Activated T-helper 2 cell treated with anti-CD3 and anti-CD28 coated beads, Interferon-gamma antibody, Interleukin-2, Interleukin-4, amounts not matched to agents 10 μg/mL and 5 μg/mL and 100 μg/mL, durations not matched to agents 14 hours and 24 hours and 36 hours (primary cell): ENCODE data around the gene SLCO3A1. TPM values are rescaled to one million over a fixed set of nuclear protein-coding genes. Genes with fewer than 3 reads are reported as not detected.

ENCODE experiments used
- DNase-seq: peaks from one replicate; pipeline ENCODE4 v3.0.0; 2021; ENCODE audit warnings: low spot score
- H3K27ac Mint-ChIP-seq: one replicate; pipeline ENCODE4 v1.8.0; 2021; ENCODE audit warnings: mixed read lengths
- H3K27me3 Mint-ChIP-seq: one replicate; pipeline ENCODE4 v1.8.0; 2021; ENCODE audit warnings: low read depth, mixed read lengths
- H3K36me3 Mint-ChIP-seq: one replicate; pipeline ENCODE4 v1.8.0; 2021; ENCODE audit warnings: low read depth, mixed read lengths
- H3K4me1 Mint-ChIP-seq: one replicate; pipeline ENCODE4 v1.8.0; 2021; ENCODE audit warnings: low read depth, mixed read lengths
- H3K4me3 Mint-ChIP-seq: one replicate; pipeline ENCODE4 v1.8.0; 2021; ENCODE audit warnings: low read depth, mild to moderate bottlenecking, moderate library complexity, mixed read lengths
- H3K9me3 Mint-ChIP-seq: one replicate; pipeline ENCODE4 v1.8.0; 2021; ENCODE audit warnings: mixed read lengths
- intact Hi-C: fragments of 100-400 bp; cut with micrococcal nuclease; formaldehyde crosslinking; loops from one replicate; pipeline ENCODE4 v1.15.1; 2023
- total RNA-seq: library from RNA; stranded (reverse); gene quantifications from 2 replicates; pipeline ENCODE4 v1.2.3, GENCODE V29; 2022

Gene SLCO3A1
- total RNA-seq, 1 donor from 2014 or later, result 26.3 TPM

DNA sequence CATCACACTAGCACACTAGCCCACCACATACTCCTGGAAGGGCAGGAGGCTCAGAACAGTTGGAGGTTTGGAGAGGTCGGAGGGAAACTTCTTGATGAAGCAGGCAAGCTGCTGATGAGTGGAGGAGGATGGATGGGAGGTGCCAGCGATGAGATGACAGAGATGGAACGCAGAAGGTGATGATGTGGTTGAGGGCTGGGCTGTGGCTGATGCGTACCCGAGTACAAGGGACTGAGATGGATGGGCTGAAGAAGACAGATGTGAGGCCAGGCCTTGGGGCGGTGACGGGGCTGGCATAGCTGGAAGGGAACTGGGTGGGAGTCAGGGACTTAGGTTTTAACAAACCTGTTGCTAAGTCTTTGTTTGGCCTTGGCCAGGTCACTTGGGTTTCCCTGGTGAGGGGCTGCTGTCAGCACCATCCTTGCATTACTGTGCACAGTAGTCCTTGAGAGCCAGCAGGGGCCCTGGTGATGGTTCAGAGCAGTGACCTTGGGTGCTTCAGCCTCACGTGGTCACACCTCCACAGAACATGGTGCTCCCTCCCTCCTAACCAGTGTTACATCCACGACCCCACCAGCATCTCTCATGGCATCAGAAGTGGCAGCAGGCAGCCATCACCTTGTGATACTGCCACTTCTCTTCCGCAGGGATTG, 164.5 kb downstream of the SLCO3A1 start:
- Mint-ChIP-seq H3K36me3 (no peaks in the 10 kb centered on the region), H3K4me3 (no peak overlapping the region), H3K27me3 (no peaks in the 10 kb centered on the region), H3K27ac (no peak overlapping the region), H3K4me1 (peaks cover 18% of the 10 kb centered on the region), H3K9me3 (no peaks in the 10 kb centered on the region)
- no peak for DNase-seq
- intact Hi-C loops, result no loop called here

- intact Hi-C loops, result no loop called here
Measured at GRCh38 chr15:92018535-92019239, 165.2 kb downstream of the SLCO3A1 start.

DNA sequence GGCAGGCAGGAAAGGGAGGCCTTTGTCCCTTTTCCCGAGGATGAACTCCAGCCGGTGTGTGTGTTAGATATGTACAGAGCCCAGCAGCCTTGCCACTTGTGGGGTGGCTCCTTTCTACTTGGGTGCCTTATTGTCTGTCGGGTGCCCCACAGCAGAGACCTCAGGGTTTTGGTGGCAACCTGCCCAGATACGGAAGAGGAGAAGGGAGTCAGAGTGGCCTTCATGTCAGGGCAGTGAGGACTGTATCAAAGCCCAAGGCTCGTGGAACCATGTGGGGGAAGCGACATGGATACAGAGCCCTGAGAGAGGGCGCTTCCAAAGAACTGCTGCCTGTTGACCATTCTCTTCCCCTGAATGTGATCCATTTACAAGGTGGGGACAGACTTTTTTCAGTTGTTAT, 166.2 kb downstream of the SLCO3A1 start:
- H3K4me3 Mint-ChIP-seq, result no peak overlapping the region
- peaks cover 12% of the 10 kb centered on the region for H3K4me1 Mint-ChIP-seq
- no peak for DNase-seq
- H3K36me3 Mint-ChIP-seq, result no peaks in the 10 kb centered on the region
- H3K27me3 Mint-ChIP-seq, result no peaks in the 10 kb centered on the region
- intact Hi-C loops, result no loop called here
- no peaks in the 10 kb centered on the region for H3K9me3 Mint-ChIP-seq
- no peak overlapping the region for H3K27ac Mint-ChIP-seq

More at GRCh38 chr15:92018535-92019239, 165.2 kb downstream of the SLCO3A1 start:
- peaks cover 15% of the 10 kb centered on the region for H3K4me1 Mint-ChIP-seq
- no peak overlapping the region for H3K27ac Mint-ChIP-seq
- no peak for DNase-seq
- no peaks in the 10 kb centered on the region for H3K36me3 Mint-ChIP-seq
- no peak overlapping the region for H3K4me3 Mint-ChIP-seq
- H3K9me3 Mint-ChIP-seq, result no peaks in the 10 kb centered on the region
- no peaks in the 10 kb centered on the region for H3K27me3 Mint-ChIP-seq

- no peaks in the 10 kb centered on the region for H3K27me3 Mint-ChIP-seq
- intact Hi-C loops, result no loop called here
- peaks cover 12% of the 10 kb centered on the region for H3K4me1 Mint-ChIP-seq
- H3K9me3 Mint-ChIP-seq, result no peaks in the 10 kb centered on the region
- DNase-seq, result no peak
- H3K4me3 Mint-ChIP-seq, result no peak overlapping the region
- no peak overlapping the region for H3K27ac Mint-ChIP-seq
- no peaks in the 10 kb centered on the region for H3K36me3 Mint-ChIP-seq
Measured at GRCh38 chr15:92020207-92020606, 166.7 kb downstream of the SLCO3A1 start.

GRCh38 chr15:92020804-92021203, 167.3 kb downstream of the SLCO3A1 start:
- Mint-ChIP-seq H3K36me3 (no peaks in the 10 kb centered on the region), H3K4me1 (peaks cover 12% of the 10 kb centered on the region), H3K27me3 (no peaks in the 10 kb centered on the region), H3K27ac (no peak overlapping the region), H3K9me3 (no peaks in the 10 kb centered on the region), H3K4me3 (no peak overlapping the region)
- intact Hi-C loops, result no loop called here
- DNase-seq, result no peak

GRCh38 chr15:92021792-92022191, 168.3 kb downstream of the SLCO3A1 start:
- Mint-ChIP-seq H3K4me3 (no peak overlapping the region), H3K9me3 (no peaks in the 10 kb centered on the region), H3K27ac (no peak overlapping the region), H3K27me3 (no peaks in the 10 kb centered on the region), H3K4me1 (peaks cover 9% of the 10 kb centered on the region), H3K36me3 (no peaks in the 10 kb centered on the region)
- no peak for DNase-seq
- intact Hi-C loops, result no loop called here

- Mint-ChIP-seq H3K4me3 (no peak overlapping the region), H3K36me3 (no peaks in the 10 kb centered on the region), H3K27ac (no peak overlapping the region), H3K4me1 (peaks cover 9% of the 10 kb centered on the region), H3K27me3 (no peaks in the 10 kb centered on the region), H3K9me3 (no peaks in the 10 kb centered on the region)
- no peak for DNase-seq
- intact Hi-C loops, result no loop called here
Measured at GRCh38 chr15:92023965-92024364, 170.5 kb downstream of the SLCO3A1 start.

GRCh38 chr15:92025706-92026270, 172.3 kb downstream of the SLCO3A1 start:
- DNase-seq, result no peak
- H3K4me1 Mint-ChIP-seq, result peaks cover 9% of the 10 kb centered on the region
- H3K9me3 Mint-ChIP-seq, result no peaks in the 10 kb centered on the region
- no peak overlapping the region for H3K27ac Mint-ChIP-seq
- no peaks in the 10 kb centered on the region for H3K36me3 Mint-ChIP-seq
- no peaks in the 10 kb centered on the region for H3K27me3 Mint-ChIP-seq
- intact Hi-C loops, result no loop called here
- H3K4me3 Mint-ChIP-seq, result no peak overlapping the region

DNA sequence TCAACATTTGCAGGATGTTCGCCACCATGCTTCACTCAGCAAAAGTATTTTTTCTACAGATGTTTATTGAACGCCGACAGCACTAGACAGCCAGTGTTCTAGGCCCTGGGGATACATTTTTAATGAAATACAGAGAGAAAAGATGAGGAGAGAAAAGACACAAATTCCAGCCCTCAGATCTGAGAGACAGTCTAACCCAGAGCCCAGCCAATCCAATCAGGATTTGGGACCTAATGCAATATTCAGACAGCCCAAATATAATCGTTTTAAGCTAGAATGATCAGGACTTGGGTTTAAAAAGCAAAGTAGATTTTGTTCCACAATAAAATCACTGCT, 174.8 kb downstream of the SLCO3A1 start:
- intact Hi-C loops, result no loop called here
- Mint-ChIP-seq H3K36me3 (no peaks in the 10 kb centered on the region), H3K27ac (no peak overlapping the region), H3K4me1 (peaks cover 4% of the 10 kb centered on the region), H3K4me3 (no peak overlapping the region), H3K27me3 (no peaks in the 10 kb centered on the region), H3K9me3 (no peaks in the 10 kb centered on the region)
- DNase-seq, result no peak

DNA sequence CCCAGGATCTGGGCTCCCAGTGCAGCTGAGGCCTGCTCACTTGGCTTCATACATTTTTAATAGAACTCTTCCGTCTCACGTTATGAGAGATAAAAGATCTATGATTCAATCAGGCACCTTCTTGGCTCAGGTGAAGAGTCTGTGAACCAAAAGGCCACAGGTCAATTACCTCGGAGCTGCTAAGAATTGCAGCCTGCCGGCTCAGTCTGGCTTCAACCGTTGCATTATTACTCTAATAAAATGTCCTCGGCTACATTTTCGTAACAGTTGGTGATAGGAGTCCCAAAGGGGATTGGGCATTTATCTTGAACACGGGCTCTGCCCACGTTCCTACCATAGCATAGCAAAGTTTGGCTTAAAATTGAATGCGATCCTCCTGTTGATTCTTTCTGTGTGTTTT, 176.3 kb downstream of the SLCO3A1 start:
- intact Hi-C loops, result no loop called here
- DNase-seq, result no peak
- Mint-ChIP-seq H3K4me3 (no peak overlapping the region), H3K27me3 (no peaks in the 10 kb centered on the region), H3K4me1 (peaks cover 4% of the 10 kb centered on the region), H3K9me3 (no peaks in the 10 kb centered on the region), H3K36me3 (no peaks in the 10 kb centered on the region), H3K27ac (no peak overlapping the region)

- Mint-ChIP-seq H3K36me3 (peaks cover 3% of the 10 kb centered on the region), H3K4me1 (peaks cover 4% of the 10 kb centered on the region), H3K27ac (no peak overlapping the region), H3K4me3 (no peak overlapping the region), H3K9me3 (no peaks in the 10 kb centered on the region), H3K27me3 (no peaks in the 10 kb centered on the region)
- DNase-seq, result no peak
- intact Hi-C loops, result no loop called here
Measured at GRCh38 chr15:92033314-92033713, 179.8 kb downstream of the SLCO3A1 start.

- no peak overlapping the region for H3K27ac Mint-ChIP-seq
- peaks cover 3% of the 10 kb centered on the region for H3K36me3 Mint-ChIP-seq
Measured at GRCh38 chr15:92033723-92034122, 180.2 kb downstream of the SLCO3A1 start.

GRCh38 chr15:92034227-92034626, 180.7 kb downstream of the SLCO3A1 start:
- Mint-ChIP-seq H3K27ac (no peak overlapping the region), H3K4me1 (peaks cover 4% of the 10 kb centered on the region), H3K36me3 (peaks cover 3% of the 10 kb centered on the region), H3K9me3 (peaks cover 7% of the 10 kb centered on the region), H3K27me3 (no peaks in the 10 kb centered on the region), H3K4me3 (no peak overlapping the region)
- DNase-seq, result no peak
- intact Hi-C loops, result no loop called here

More at GRCh38 chr15:92033723-92034122, 180.2 kb downstream of the SLCO3A1 start:
- Mint-ChIP-seq H3K4me3 (no peak overlapping the region), H3K27me3 (no peaks in the 10 kb centered on the region), H3K4me1 (peaks cover 4% of the 10 kb centered on the region), H3K9me3 (peaks cover 2% of the 10 kb centered on the region)
- intact Hi-C loops, result no loop called here
- DNase-seq, result no peak
